GM21367 (cell line): Measurements from ENCODE around the gene FSTL3.
"Not testable (repeated sequence)": the region's sequence is repeated elsewhere in the genome, so short reads cannot be mapped to it uniquely, and the experiment has no call there.

ENCODE experiments used
- ATAC-seq: cut with Tn5 transposase; IDR thresholded peaks from one replicate; pipeline ENCODE4 v1.9.1; 2021; ENCODE audit not compliant: unreplicated experiment

The FSTL3 gene

GRCh38 chr19:681029-682019 lies 5.1 kb downstream of the FSTL3 start:
- no peak for ATAC-seq

GRCh38 chr19:682678-683320 lies 6.6 kb downstream of the FSTL3 start:
- no peak for ATAC-seq

- ATAC-seq: no peak
These were observed 9.3 kb downstream of the FSTL3 start for GRCh38 chr19:685454-685931.

- no peak for ATAC-seq
These were observed 10.6 kb downstream of the FSTL3 start for GRCh38 chr19:686589-687297.

GRCh38 chr19:687569-688166 lies 11.5 kb downstream of the FSTL3 start:
- no peak for ATAC-seq

- no peak for ATAC-seq
These were observed 12.0 kb downstream of the FSTL3 start for GRCh38 chr19:688214-688613.

- ATAC-seq: no peak
These were observed 12.8 kb downstream of the FSTL3 start for GRCh38 chr19:688992-689391.

GRCh38 chr19:690203-690602 lies 14.0 kb downstream of the FSTL3 start:
- no peak for ATAC-seq

- no peak for ATAC-seq
These were observed 18.5 kb downstream of the FSTL3 start for GRCh38 chr19:694481-695351.

- ATAC-seq: no peak
These were observed 19.3 kb downstream of the FSTL3 start, which contains the start of gene PRSS57 for GRCh38 chr19:695352-695949. PRSS57 (minus strand) TSS chr19:695452; CDS start chr19:695430, 22 bp downstream.

GRCh38 chr19:698529-698928 lies 22.3 kb downstream of the FSTL3 start:
- not testable (repeated sequence) for ATAC-seq

- not testable (repeated sequence) for ATAC-seq
These were observed 23.7 kb downstream of the FSTL3 start for GRCh38 chr19:699885-700284.

- ATAC-seq: not testable (repeated sequence)
These were observed 26.7 kb downstream of the FSTL3 start for GRCh38 chr19:702847-703246.

GRCh38 chr19:703329-703650 lies 27.1 kb downstream of the FSTL3 start:
- no peak for ATAC-seq

- ATAC-seq: no peak
These were observed 27.7 kb downstream of the FSTL3 start for GRCh38 chr19:703651-704446.

GRCh38 chr19:704447-704741 lies 28.2 kb downstream of the FSTL3 start:
- ATAC-seq: no peak

GRCh38 chr19:708154-709143 lies 32.3 kb downstream of the FSTL3 start, which contains the start of gene PALM:
PALM (plus strand) TSS chr19:708935; CDS start chr19:709147, 212 bp downstream.
- no peak for ATAC-seq
